ENCODE data around the gene TXNRD1.
"Not testable (repeated sequence)": the region's sequence is repeated elsewhere in the genome, so short reads cannot be mapped to it uniquely, and the experiment has no call there.

The TXNRD1 gene

GRCh38 chr12:104232609-104233280 is 17.2 kb downstream of the TXNRD1 start:
- in situ Hi-C loops (cut with MboI; ENCODE audit: low sequenced_read_pairs): no loop called here

DNA sequence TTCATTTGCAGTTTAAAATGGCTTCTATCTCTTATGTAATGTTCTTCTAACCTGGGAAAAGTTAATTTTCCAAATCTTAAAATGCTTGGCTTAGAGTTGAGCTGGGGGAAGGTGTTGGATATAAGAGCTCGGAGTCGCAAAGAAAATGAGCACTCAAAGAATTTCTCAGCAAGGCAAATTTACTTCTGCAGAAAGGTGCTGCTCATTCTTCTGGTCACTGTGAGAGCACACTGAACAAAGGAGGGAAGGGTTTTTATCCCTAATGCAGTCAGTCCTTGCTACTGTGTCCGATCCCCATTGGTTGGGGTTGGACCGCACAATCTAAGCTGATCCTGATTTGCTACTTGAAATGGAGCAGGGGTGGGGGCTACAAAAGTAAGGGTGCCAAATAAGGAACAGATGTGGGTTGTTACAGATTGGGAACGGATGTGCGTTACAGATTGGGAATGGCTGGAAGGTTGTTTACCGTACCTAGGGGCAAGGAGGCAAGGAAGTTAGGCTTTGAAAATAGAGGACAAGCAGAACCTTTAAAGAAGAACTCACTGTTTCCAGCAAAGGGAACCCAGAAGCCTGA is 19.4 kb downstream of the TXNRD1 start:
- in situ Hi-C loops (cut with MboI; ENCODE audit: low sequenced_read_pairs): no loop called here

- in situ Hi-C loops (cut with MboI; ENCODE audit: low sequenced_read_pairs): no loop called here
These were observed 22.4 kb downstream of the TXNRD1 start for GRCh38 chr12:104237930-104238329.

GRCh38 chr12:104242546-104243206 is 27.1 kb downstream of the TXNRD1 start:
- in situ Hi-C loops (cut with MboI; ENCODE audit: low sequenced_read_pairs): no loop called here

- in situ Hi-C loops (cut with MboI; ENCODE audit: low sequenced_read_pairs): no loop called here
These were observed 28.0 kb downstream of the TXNRD1 start for GRCh38 chr12:104243551-104243950.

- in situ Hi-C loops (cut with MboI; ENCODE audit: low sequenced_read_pairs): no loop called here
These were observed 28.4 kb downstream of the TXNRD1 start for GRCh38 chr12:104243971-104244370.

- in situ Hi-C loops (cut with MboI; ENCODE audit: low sequenced_read_pairs): no loop called here
These were observed 32.1 kb downstream of the TXNRD1 start for GRCh38 chr12:104247698-104248097.

DNA sequence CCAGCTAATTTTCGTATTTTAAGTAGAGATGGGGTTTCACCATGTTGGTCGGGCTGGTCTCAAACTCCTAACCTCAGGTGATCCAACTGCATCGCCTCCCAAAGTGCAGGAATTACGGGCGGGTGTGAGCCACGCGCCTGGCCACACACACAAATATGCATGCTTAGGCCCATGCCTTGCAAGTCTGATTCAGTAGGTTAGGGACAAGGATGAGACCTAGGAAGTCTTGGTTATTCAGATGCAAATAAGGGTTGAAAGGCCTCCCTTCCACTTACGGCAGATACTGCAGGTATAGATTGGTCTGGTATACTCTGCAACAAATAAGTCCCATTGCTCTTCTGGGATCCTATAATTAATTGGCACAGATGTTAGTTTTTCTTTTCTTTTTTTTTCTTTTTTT is 32.9 kb downstream of the TXNRD1 start:
- in situ Hi-C loops (cut with MboI; ENCODE audit: low sequenced_read_pairs): no loop called here

DNA sequence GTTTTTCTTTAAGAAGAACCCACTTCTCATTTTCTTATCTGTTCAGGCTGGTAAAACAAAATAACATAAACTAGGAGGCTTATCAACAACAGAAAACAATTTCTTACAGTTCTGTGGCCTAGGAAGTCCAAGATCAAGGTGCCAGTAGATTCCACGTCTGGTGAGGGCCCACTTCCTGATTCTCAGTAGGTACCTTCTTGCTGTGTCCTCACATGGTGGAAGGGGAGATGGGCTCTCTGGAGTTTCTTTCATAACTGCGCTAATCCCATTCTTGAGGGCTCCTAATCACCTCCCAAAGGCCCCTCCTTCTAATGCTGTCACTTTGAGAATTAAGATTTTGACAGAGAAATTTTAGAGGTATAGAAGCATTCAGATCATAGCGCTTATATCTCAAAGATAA is 33.4 kb downstream of the TXNRD1 start:
- in situ Hi-C loops (cut with MboI; ENCODE audit: low sequenced_read_pairs): no loop called here

DNA sequence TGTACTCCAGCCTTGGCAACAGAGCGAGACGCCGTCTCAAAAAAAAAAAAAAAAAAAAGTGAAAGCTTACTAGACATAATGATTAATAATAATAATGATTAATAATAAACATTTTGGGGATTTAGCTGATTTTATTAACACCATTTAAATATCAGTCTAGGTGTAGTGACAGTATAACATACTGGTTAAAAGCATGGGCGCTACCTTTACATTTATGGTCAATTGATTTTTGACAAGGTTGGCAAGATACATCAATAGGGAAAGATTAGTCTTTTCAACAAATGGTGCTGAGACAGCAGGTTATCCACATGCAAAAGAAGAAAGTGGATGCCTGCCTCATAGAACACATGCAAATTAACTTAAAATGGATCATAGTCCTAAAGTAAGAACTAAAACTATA is 34.3 kb downstream of the TXNRD1 start:
- in situ Hi-C loops (cut with MboI; ENCODE audit: low sequenced_read_pairs): no loop called here

DNA sequence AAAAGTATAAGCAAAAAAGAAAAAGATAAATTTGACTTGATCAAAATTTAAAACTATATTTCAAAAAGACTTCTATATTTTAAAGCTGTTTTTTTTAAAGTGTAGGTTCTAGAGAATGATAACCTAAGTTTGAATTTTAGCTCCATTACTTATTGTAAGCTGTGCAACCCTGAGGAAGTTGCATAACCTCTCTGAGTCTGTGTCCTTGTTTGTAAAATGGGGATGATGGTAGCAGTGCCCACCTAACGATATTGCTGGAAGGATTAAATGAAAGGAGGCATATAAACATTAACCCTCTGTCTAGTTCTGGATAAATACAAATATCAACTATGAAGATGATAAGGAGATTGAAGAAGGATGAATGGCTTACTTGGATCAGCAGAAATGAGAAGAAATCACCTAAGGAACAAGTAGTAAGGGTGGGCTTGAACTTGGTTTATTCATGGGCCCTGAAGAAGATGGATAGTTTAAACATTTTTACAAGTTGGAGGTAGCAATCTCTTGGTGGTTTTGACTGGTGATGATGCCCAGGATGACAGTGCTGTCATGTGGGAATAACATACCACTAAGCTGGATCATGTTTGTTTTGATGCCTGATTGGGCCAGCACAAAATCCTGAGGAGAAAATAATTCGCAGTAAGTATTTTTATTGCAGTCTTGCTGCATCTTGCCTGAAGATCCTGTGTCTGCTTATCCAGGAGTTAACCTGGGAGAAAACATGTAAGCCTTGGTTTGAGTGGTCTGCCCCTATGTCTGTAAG is 35.0 kb downstream of the TXNRD1 start:
- in situ Hi-C loops (cut with MboI; ENCODE audit: low sequenced_read_pairs): no loop called here

- in situ Hi-C loops (cut with MboI; ENCODE audit: low sequenced_read_pairs): no loop called here
These were observed 42.4 kb downstream of the TXNRD1 start for GRCh38 chr12:104257913-104258472.

GRCh38 chr12:104258476-104259067 is 43.0 kb downstream of the TXNRD1 start:
- in situ Hi-C loops (cut with MboI; ENCODE audit: low sequenced_read_pairs): no loop called here

GRCh38 chr12:104263026-104263425 is 47.4 kb downstream of the TXNRD1 start:
- in situ Hi-C loops (cut with MboI; ENCODE audit: low sequenced_read_pairs): no loop called here

DNA sequence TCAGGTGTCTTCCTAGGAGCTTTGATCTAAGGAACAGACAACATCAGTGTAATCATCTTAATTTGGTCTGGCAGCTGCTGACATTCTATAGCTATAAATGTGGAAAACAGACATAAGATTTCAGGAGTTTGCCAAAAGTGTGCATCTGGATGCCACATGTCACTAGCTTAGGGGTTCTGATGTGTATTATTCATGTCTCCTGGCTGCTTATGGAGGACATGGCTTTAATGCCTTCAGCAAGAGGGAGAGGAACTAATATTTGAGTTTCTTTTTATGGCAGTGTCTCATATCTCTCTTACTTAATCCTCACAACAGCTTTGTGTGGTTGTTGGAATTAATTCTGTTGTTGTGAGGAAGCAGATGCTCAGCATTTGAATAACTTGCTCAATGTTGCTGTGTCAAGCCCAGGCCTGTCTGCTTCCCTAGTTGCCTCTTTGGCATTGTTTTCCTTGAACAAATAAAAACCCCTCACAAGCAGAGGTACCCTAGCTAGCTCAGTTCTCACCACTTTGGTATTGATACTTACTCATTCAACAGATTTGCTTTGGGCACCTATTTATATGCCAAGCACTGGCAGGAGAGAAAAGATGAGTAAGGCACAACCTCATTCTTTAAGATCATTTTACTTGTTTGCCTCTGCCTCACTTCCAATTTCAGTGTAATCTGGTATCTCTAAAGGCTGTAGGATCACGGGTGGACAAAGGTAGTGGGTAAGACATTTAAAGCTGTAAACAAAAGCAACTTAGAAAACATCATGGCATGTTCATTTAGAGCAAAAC is 48.2 kb downstream of the TXNRD1 start:
- in situ Hi-C loops (cut with MboI; ENCODE audit: low sequenced_read_pairs): no loop called here

DNA sequence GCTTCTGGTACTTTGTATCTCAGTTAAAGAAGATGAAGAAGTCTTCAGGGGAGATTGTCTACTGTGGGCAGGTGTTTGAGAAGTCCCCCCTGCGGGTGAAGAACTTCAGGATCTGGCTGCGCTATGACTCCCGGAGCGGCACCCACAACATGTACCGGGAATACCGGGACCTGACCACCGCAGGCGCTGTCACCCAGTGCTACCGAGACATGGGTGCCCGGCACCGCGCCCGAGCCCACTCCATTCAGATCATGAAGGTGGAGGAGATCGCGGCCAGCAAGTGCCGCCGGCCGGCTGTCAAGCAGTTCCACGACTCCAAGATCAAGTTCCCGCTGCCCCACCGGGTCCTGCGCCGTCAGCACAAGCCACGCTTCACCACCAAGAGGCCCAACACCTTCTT is 49.9 kb downstream of the TXNRD1 start:
- in situ Hi-C loops (cut with MboI; ENCODE audit: low sequenced_read_pairs): not testable (repeated sequence)

- in situ Hi-C loops (cut with MboI; ENCODE audit: low sequenced_read_pairs): no loop called here
These were observed 57.4 kb downstream of the TXNRD1 start for GRCh38 chr12:104272938-104273337.

DNA sequence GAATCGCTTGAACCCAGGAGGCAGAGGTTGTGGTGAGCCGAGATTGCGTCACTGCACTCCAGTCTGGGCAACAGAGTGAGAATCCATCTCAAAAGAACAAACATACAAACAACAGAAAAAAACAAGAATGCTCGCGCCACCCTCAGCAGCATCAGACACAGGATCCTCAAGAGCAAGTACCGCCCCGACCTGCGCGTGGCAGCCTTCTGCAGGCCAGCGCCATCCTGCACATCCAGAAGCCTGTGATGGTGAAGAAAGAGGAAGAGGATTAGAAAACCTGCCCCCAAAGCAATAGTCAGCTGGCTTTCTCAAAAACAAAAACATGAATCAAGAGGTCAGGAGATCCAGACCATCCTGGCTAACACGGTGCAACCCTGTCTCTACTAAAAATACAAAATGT is 57.9 kb downstream of the TXNRD1 start:
- in situ Hi-C loops (cut with MboI; ENCODE audit: low sequenced_read_pairs): no loop called here

DNA sequence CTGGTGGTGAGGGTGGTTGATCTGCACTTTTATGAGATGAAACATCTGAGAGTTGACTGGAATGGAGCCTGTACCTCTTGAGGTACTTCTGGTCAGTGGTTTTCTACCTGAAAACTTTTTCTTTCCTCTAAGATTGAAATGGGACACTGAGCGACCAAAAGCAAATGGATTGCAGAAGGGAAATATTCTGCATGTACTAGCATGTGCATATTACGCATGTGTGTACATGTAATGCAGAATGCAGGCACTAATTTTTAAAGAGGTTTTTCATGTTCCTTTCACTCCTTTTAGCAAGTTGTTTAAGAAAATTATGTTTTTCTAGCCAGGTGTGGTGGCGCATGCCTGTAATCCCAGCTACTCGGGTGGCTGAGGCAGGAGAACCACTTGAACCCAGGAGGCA is 59.2 kb downstream of the TXNRD1 start:
- in situ Hi-C loops (cut with MboI; ENCODE audit: low sequenced_read_pairs): no loop called here

- in situ Hi-C loops (cut with MboI; ENCODE audit: low sequenced_read_pairs): no loop called here
These were observed 60.1 kb downstream of the TXNRD1 start for GRCh38 chr12:104275689-104276088.
